ENCODE results near the gene ABHD2.
"Not testable (repeated sequence)": the region's sequence is repeated elsewhere in the genome, so short reads cannot be mapped to it uniquely, and the experiment has no call there.

The ABHD2 gene

GRCh38 chr15:89118481-89118989 is 30.3 kb downstream of the ABHD2 start:
- no peak for DNase-seq (ENCODE audit: low read depth, low spot score)
- peak overlapping the region; percentile 86 for H3K27ac ChIP-seq

- peak overlapping the region; percentile 86 for H3K27ac ChIP-seq
- DNase-seq (ENCODE audit: low read depth, low spot score) = peak; percentile 82
Measured at GRCh38 chr15:89119489-89120478, 31.5 kb downstream of the ABHD2 start.

DNA sequence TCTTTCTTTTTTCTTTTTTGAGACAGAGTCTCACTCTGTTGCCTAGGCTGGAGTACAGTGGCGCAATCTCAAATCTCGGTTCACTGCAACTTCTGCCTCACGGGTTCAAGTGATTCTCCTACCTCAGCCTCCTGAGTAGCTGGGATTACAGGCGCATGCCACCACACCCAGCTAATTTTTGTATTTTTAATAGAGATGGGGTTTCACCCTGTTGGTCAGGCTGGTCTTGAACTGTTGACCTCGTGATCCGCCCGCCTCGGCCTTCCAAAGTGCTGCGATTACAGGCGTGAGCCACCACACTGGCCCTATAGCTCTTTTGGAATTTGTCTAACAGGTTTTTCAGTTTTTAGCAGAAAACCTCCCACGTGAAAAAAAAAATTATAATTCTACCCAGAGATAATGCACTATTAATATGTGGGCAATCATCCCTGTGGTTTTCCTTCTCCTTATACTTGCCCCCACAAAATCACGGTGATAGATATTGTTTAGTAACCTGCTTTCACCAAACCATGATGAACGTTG is 32.3 kb downstream of the ABHD2 start:
- peak overlapping the region; percentile 86 for H3K27ac ChIP-seq
- not testable (repeated sequence) for DNase-seq (ENCODE audit: low read depth, low spot score)

DNA sequence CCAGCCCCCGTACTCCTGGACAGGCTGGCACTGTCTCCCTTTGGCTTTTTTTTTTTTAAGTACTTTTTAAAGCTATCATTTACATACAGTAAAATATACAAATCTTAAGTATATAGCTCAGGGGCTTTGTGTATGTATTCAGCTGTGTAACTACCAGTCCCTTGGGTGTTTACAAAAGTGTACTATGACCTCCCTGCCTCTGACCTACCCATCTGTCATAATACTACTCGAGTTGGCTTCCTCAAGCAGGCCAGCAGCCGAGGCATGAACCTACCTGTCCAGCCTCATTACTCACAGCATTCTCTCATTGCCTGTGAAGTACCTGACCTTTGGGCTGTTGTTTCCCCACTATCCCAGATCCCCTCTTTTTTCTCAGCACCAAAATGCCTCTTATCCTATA is 33.2 kb downstream of the ABHD2 start:
- DNase-seq (ENCODE audit: low read depth, low spot score) = peak; percentile 83
- peak overlapping the region; percentile 86 for H3K27ac ChIP-seq

DNA sequence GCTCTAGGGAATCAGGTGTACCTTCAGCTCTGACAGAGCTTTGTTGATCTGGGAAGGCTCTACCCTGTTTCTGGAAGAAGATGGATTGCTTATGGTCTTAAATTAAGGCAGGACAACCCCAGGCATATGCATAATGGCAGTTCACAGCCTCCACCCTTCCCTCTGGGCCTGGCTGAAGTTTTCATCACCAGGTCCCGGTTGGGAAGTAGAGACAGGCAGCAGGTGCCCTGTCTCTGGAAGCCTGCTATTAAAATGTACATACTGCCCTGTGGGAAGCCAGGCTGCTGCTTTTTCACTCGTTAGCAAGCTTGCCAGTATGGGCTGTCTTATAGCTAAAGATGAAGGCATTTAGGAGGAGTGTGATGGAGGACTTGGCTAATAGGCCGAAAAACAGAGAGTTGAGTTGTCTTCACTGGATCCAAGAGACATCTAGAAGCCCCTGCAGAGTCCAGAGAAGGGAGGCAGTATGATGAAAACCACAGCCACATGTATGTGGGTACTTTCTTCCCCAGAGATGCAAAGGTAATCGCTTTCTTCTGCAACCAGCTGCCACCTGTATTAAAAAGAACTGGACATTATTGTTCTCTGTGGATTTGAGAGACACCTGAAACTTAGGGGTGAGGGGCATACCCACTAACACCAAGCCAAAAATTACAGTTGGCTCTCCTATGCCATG is 34.4 kb downstream of the ABHD2 start:
- no peak for DNase-seq (ENCODE audit: low read depth, low spot score)
- peak overlapping the region; percentile 86 for H3K27ac ChIP-seq

GRCh38 chr15:89123181-89123525 is 34.9 kb downstream of the ABHD2 start:
- no peak for DNase-seq (ENCODE audit: low read depth, low spot score)
- H3K27ac ChIP-seq = peak overlapping the region; percentile 86

DNA sequence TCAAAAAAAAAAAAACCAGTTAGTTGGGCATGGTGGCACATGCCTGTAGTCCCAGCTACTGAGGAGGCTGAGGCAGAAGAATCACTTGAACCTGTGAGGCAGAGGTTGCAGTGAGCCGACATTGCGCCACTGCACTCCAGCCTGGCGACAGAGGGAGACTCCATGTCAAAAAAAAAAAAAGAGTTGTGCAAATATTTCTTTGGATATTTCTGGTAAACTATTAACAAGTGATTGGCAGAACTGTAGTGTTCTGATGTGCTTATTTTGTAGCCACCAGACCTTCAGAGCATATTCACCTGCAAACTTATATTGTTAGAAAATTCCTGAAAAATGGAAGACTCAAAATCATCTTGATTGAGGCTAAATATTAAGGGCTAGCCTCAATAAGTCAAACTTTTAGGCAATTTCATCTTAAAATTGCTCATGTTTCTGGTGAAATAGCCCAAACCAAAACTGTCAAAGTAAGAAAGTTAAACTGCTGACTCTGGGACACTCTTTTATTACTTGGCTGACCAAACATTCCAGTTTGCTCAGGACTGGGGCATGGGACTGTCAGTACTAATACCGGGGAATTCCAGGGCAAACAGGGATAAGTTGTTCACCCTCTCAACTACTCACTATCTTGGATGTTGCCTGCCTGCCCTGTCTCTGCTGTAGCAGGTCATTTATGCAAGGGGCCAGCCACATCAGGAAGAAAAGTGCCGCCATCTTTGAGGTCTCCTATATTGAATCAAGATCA is 37.0 kb downstream of the ABHD2 start:
- DNase-seq (ENCODE audit: low read depth, low spot score) = no peak
- H3K27ac ChIP-seq = no peak overlapping the region

DNA sequence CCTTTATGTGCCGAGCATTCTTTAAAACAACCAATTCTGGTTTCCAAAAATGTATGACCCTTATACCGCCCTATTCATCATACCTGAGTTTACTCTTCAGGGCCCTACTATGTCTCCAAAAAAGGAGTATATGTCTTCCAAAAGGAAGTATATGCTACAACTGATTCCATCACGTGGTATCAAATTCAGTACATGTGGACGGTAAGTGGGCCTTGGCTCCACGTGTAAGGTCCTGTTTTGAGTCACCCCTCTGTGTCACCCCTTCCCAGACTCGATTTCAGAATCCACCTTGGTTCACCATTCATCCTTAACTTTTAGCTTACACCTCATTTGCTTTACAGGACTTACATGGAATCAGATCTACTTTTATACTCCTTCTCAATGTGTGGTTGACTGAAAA is 37.8 kb downstream of the ABHD2 start:
- no peak overlapping the region for H3K27ac ChIP-seq
- no peak for DNase-seq (ENCODE audit: low read depth, low spot score)

DNA sequence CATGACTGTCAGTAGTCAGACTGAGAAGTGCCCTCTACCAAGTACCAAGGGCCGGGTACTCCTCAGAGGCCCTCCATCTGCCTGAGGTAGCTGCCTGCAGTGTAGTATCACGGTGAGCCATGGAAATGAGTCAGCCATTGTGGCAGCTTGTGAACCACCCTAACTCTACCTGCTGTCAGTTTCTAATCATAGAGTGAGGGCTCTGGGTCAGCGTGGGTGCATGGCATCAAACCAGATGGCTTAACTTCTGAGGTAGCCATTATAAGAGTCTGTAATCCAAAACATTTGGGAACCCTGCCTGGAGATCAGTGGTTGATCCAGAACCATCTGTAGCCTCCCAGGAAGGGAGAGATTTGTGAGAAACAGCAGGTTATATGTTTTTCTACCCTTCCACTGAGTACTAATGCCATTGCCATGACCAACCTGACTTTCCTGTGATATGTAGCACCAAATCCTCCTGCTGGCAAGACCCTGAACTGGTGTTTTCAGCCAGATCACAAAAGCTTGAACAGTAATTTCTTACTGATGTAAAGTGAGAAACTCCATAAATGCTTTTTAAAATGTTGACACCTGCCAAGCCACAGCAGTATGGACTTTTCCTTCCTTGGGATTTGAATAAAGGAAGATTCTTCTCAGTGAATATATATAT is 38.9 kb downstream of the ABHD2 start:
- no peak for DNase-seq (ENCODE audit: low read depth, low spot score)
- H3K27ac ChIP-seq = peak overlapping the region; percentile 31

- no peak overlapping the region for H3K27ac ChIP-seq
Measured at GRCh38 chr15:89128320-89129122, 40.3 kb downstream of the ABHD2 start.

GRCh38 chr15:89129123-89129815 is 41.0 kb downstream of the ABHD2 start:
- H3K27ac ChIP-seq = peak overlapping the region; percentile 21
- DNase-seq (ENCODE audit: low read depth, low spot score) = no peak

More at GRCh38 chr15:89128320-89129122, 40.3 kb downstream of the ABHD2 start:
- DNase-seq (ENCODE audit: low read depth, low spot score) = no peak

- no peak for DNase-seq (ENCODE audit: low read depth, low spot score)
- H3K27ac ChIP-seq = peak overlapping the region; percentile 21
Measured at GRCh38 chr15:89129816-89130134, 41.5 kb downstream of the ABHD2 start.

- no peak for DNase-seq (ENCODE audit: low read depth, low spot score)
- no peak overlapping the region for H3K27ac ChIP-seq
Measured at GRCh38 chr15:89130201-89130600, 41.9 kb downstream of the ABHD2 start.

GRCh38 chr15:89131731-89132130 is 43.5 kb downstream of the ABHD2 start:
- DNase-seq (ENCODE audit: low read depth, low spot score) = no peak
- no peak overlapping the region for H3K27ac ChIP-seq

- H3K27ac ChIP-seq = no peak overlapping the region
- no peak for DNase-seq (ENCODE audit: low read depth, low spot score)
Measured at GRCh38 chr15:89132611-89133507, 44.6 kb downstream of the ABHD2 start.

- H3K27ac ChIP-seq; DNase-seq (ENCODE audit: low read depth, low spot score): not testable (repeated sequence)
Measured at GRCh38 chr15:89135387-89136077, 47.3 kb downstream of the ABHD2 start.
